Lung microvascular endothelial cell (primary cell): ENCODE measurements around the gene CPSF4L. TPM values are rescaled to one million over a fixed set of nuclear protein-coding genes. Genes with fewer than 3 reads are reported as not detected.
"Not testable (repeated sequence)": the region's sequence is repeated elsewhere in the genome, so short reads cannot be mapped to it uniquely, and the experiment has no call there.

ENCODE experiments used
- DNase-seq, 2 donors: peaks; one replicate each; pipeline versions ENCODE4 v3.0.0 to v3.0.0-alpha.2; 2010; ENCODE audit warnings: low read depth in 2 of 2
- total RNA-seq: library from RNA; depleted of rRNA; stranded (reverse); fragments of >200 nt; gene quantifications from 2 replicates; pipeline ENCODE4 v1.2.1, GENCODE V29; 2014

Gene CPSF4L
- total RNA-seq, 1 donor from 2014 or later, result not detected

GRCh38 chr17:73268582-73269328 is 7.1 kb upstream of the CPSF4L start:
- DNase-seq, result no peak

GRCh38 chr17:73267648-73268537 is 6.2 kb upstream of the CPSF4L start:
- DNase-seq, result no peak

GRCh38 chr17:73266796-73267195 is 5.1 kb upstream of the CPSF4L start:
- no peak for DNase-seq

GRCh38 chr17:73265646-73266640 is 4.3 kb upstream of the CPSF4L start:
- no peak for DNase-seq

- not testable (repeated sequence) for DNase-seq
Measured at GRCh38 chr17:73264448-73264847, 2.8 kb upstream of the CPSF4L start.

- DNase-seq, result no peak
Measured at GRCh38 chr17:73262676-73263642, 1.3 kb upstream of the CPSF4L start.

- no peak for DNase-seq
Measured at GRCh38 chr17:73261952-73262675, 434 bp upstream of the CPSF4L start.

GRCh38 chr17:73257516-73257915 is 4.2 kb downstream of the CPSF4L start:
- no peak for DNase-seq

GRCh38 chr17:73256220-73256619 is 5.5 kb downstream of the CPSF4L start:
- DNase-seq, result no peak

GRCh38 chr17:73255671-73256181 is 6.0 kb downstream of the CPSF4L start:
- DNase-seq, result peak; percentile 50 to 66

- DNase-seq, result no peak
Measured at GRCh38 chr17:73251871-73252270, 9.8 kb downstream of the CPSF4L start.

- no peak for DNase-seq
Measured at GRCh38 chr17:73250851-73251640, 10.6 kb downstream of the CPSF4L start.

GRCh38 chr17:73249700-73250099 is 12.0 kb downstream of the CPSF4L start:
- DNase-seq, result no peak

GRCh38 chr17:73248532-73248931 is 13.1 kb downstream of the CPSF4L start:
- DNase-seq, result no peak

- DNase-seq, result peak in 1 of 2 donors; percentile 41
Measured at GRCh38 chr17:73247726-73248125, 14.0 kb downstream of the CPSF4L start.

GRCh38 chr17:73240561-73240960 is 21.1 kb downstream of the CPSF4L start:
- no peak for DNase-seq

- no peak for DNase-seq
Measured at GRCh38 chr17:73237714-73238113, 24.0 kb downstream of the CPSF4L start.

GRCh38 chr17:73234736-73235135 is 26.9 kb downstream of the CPSF4L start:
- no peak for DNase-seq
